Stimulated activated CD8-positive, alpha-beta memory T cell treated with anti-CD3 and anti-CD28 coated beads, Interleukin-4, amount 100 ng/mL, for 48 hours (primary cell): ENCODE measurements around the gene ABCG4.
"Not testable (repeated sequence)": the region's sequence is repeated elsewhere in the genome, so short reads cannot be mapped to it uniquely, and the experiment has no call there.

ENCODE experiments used
- DNase-seq: peaks from one replicate; pipeline ENCODE4 v3.0.0-alpha.2; 2020

The ABCG4 gene

DNA sequence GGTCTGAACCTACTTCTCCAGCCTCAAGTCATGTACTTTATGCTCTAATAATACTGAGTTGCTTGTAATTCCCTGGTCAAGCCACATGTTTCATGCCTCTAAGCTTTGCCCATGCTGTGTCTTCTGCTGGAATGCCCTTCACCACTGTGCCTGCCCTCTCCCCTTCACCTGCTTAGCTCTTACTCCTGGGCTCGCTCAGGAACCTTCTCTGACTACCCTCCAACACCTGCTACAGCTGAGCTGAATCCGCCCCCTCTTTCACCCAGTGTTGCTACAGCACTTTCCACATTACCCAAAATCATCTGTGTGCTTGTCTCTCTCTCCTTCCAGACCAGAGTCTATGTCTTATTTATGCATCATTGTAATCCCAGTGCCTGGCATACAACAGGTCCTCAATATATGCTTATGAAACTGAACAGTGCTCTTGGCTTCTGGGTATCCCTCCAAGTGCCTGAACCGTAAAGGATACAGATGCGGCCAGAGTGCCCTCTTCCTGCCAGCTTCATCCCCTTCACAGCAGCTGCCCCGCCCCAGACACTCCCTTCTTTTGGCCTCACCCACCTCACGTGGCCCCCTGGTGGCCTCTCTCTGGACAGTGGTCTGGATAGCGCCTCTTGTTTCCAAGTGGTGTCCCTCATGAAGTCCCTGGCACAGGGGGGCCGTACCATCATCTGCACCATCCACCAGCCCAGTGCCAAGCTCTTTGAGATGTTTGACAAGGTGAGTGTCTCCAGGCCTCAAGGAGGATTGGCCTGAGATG is 7.1 kb downstream of the ABCG4 start:
- no peak for DNase-seq

DNA sequence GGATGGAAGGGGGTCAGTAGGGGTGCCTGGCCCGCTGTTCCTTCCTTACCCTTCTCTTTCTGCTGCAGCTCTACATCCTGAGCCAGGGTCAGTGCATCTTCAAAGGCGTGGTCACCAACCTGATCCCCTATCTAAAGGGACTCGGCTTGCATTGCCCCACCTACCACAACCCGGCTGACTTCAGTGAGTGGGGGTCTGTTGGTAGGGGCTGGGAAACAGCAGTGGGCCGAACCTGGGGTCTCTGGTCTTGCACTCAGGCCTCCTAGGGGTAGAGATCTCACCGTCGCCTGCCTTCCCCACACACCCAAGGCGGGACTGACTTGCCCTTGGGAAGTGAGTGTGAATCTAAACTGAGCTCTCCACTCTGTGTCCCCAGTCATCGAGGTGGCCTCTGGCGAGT is 7.6 kb downstream of the ABCG4 start:
- no peak for DNase-seq

DNA sequence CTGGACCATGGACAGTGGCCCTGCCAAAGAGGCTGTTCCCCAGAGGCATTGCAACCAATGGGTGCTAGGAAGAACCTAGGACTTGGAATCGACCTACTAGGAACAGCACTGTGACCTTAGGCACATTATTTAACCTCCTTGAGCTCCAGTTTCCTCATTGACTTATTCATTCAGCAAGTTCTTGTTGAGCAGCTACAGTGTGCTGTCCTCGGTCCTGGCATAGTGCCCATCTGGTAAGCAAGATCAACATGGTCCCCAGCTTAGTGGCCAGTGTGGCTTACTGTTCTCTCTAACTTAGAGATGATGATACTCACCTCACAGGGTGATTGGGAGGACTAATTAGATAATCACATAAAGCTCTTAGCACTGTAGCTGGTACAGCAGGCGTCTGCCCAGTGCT is 8.2 kb downstream of the ABCG4 start:
- DNase-seq = no peak

DNA sequence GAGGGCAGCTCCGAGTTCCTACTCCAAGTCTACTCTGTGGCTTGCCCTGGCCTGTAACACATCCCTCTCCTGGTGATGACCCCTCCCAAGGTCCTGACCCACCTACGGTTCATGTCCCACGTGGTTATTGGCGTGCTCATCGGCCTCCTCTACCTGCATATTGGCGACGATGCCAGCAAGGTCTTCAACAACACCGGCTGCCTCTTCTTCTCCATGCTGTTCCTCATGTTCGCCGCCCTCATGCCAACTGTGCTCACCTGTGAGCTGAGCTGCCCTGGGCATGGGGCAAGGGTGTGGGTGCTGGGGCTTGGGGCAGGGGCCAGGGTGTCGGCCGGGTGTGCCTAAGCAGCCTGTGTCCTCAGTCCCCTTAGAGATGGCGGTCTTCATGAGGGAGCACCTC is 9.6 kb downstream of the ABCG4 start:
- DNase-seq = no peak

DNA sequence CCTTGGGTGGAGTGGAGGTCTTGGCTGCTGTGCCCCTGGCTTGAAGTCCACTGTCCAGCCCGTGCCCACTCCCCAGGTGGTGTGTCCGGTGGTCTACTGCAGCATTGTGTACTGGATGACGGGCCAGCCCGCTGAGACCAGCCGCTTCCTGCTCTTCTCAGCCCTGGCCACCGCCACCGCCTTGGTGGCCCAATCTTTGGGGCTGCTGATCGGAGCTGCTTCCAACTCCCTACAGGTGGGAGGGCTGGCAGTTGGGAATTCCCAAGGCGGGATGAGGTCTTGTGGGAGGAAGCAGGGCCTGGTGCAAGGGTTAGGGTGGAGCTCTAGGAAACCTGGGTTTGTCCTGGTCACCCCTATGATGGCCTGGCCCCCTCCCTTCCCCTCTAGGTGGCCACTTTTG is 11.3 kb downstream of the ABCG4 start:
- DNase-seq = no peak

DNA sequence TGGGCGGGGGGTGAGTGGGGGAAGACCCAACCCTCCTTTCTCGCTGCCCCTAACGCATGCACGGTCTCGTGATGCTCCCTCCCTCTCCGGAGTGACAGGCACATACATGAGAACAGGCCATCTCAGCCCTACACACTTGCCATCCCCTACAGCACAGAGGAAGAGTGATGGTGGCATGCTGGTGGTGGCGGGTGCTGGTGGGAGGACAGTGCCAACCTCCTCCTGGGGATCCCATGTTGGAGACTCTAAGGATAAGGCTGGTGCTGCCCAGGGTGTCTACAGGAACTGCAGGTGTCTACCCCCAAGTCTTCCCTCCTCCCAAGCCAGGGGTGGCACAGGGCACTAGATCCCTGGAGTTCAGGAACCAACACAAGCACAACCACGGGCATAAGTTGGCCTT is 13.0 kb downstream of the ABCG4 start:
- no peak for DNase-seq

DNA sequence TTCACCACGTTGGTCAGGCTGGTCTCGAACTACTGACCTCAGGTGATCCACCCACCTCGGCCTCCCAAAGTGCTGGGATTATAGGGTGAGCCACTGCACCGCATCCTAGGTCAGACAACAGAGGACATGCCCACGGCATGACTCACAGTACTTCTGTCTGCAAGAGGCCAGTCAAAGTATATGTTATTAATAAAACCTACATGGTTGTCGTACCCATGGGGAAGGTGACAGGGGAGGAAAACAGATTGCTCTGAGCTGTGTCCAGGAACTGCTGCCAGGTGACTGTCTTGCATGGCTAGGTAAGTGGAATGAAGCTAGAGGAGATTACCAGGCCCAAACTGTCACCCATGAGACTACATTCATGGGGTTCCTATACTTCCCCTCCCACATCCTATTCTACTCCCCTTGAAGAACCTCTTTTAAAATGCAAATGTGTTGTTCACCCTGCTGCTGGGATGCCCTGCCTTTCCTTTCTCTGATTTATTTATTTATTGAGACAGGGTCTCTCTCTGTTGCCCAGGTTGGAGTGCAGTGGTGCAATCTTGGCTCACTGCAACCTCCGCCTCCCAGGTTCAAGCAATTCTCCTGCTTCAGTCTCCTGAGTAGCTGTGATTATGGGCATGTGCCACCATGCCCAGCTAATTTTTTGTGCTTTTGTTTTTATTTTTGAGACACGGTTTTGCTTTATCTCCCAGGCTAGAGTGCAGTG is 17.7 kb downstream of the ABCG4 start:
- DNase-seq = no peak

DNA sequence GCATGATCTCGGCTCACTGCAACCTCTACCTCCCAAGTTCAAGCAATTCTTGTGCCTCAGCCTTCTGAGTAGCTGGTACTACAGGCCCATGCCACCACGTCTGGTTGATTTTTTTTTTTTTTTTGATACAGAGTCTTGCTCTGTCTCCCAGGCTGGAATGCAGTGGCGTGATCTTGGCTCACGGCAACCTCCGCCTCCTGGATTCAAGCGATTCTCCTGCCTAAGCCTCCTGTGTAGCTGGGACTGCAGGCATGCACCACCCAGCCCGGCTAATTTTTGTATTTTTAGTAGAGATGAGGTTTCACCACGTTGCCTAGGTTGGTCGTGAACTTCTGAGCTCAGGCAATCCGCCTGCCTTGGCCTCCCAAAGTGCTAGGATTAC is 18.2 kb downstream of the ABCG4 start:
- not testable (repeated sequence) for DNase-seq

DNA sequence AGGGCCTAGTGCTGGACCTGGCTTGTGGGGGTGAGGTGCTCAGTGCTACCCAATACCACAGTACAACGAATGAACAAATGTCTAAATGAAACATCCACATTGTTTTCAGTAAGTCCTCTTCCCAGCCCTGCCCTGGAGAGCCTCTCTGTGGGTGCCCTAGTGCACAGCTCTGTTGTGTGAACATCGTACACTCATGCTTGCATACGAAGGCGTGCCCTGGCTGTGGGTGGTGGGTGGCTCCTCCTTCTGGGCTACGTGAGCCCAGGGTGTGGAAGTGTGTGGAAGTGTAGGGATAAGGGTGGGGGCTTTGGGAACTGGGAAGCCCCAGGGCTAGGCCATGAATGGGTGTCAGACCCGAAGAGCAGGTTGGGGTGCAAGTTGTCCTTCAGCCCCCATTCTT is 19.1 kb downstream of the ABCG4 start:
- no peak for DNase-seq

DNA sequence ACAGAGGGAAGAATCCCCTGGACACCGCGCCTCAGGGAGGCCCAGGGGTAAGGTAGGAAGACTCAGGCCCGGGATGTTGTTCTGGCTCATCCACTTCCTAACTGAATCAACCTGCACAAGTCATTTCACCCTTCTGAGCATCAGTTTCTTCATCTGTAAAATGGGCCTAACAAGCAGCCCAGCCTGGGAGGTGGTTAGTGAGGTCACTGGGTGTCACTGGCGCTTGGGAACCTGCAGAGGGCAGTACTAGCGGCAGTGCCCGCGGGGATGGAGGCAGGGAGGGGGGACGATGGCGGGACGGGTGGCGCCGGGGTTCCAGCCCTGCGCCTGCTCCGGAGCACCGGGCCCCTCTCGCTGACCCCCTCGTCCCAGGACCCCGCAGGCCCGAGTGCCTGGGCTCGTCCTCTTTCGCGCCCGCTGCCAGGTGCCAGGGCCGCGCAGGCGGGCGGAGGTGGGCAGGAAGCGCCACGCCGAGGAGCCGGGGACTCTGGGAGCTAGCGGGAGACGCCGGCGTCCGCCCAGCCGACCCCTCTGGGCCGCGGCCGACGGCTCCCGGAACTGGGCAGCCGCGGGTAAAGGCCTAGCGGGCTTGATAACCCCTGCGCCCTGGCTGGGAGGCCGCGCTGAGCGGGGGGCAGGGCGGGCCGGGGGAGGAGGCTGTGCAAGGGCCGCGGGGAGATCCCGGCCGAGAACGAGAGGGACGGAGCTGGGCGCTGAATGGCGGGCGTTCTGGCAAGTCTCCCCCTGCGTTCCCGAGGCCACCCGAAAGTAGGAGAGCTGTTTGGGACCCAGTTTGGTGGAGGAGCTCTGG is 19.8 kb downstream of the ABCG4 start, which contains the start of gene NLRX1:
TSS of gene NLRX1 (plus strand) at position 255 of the 811 bp plus-strand sequence. CDS start 2,679 bp downstream, outside the sequence.
- peak; percentile 91 for DNase-seq

DNA sequence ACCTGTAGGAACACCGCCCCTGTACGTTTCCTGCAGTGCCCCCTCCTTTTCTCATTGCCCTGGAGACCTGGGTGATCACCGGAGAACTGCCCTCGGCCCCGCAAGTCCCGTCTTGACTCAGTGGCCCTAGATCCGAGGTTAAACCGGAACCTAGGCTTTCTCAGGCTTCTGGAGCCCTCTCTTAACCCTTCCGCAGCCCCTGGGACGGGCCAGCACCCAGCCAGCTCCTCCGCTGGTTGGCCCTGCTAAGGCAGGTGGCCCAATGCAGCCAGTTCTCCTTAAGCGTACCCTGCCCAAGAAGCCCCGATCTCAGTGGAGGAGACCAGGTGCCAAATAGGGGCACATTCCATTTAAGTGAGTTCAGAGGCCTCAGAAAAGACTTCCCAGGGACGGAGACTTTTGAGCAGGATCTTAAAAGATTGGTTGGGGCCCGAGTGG is 20.4 kb downstream of the ABCG4 start:
- peak; percentile 61 for DNase-seq

DNA sequence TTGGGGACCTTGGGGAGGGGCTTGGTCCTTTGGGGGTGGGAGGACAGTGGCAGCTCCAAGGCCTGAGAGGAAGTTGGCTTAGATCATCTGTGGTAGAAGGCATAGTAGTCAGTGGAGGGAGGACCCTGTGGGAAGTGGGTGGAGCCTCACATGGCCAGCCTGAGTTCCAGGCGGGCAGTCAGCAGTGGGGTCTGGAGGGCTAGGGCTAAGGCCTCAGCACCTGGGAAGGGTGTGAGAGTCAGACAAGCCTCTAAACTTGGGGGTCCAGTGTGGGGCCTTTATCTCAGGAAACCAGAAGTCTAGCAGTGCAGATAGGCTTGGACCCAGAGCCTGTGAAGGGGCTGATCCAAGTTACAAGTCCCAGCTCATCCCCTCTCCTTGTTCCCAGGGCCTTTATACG is 23.7 kb downstream of the ABCG4 start:
- DNase-seq = no peak

DNA sequence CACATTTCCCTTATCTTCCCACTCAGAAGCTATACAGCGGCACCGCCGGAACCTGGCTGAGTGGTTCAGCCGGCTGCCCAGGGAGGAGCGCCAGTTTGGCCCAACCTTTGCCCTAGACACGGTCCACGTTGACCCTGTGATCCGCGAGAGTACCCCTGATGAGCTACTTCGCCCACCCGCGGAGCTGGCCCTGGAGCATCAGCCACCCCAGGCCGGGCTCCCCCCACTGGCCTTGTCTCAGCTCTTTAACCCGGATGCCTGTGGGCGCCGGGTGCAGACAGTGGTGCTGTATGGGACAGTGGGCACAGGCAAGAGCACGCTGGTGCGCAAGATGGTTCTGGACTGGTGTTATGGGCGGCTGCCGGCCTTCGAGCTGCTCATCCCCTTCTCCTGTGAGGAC is 24.6 kb downstream of the ABCG4 start:
- DNase-seq = no peak

DNA sequence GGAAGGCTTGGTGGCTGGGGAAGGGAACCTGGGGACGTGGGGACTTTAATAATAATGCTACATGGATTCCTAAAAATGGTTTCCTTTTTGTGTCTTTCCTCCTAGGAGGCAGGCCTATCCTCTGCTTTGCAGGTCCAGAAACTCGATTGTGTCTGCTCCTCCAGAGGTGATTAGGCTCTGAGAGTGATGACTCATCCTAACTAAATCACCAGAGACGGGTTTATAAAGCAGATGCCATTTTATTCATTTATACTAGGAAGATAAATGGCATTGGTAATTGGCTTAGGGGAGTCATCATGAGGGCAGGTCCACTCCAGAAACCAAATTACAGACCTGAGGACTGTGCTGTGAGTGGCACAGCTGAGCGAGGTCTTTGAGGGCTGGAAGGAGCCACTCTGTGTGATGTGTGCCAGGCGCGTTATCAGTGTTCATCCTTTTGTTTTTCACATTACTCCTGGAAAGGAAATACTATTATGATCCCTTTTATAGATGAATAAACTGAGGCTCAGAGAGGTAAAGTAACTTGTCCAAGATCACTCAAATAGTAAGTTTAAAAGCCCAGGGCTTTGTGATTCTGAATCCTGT is 26.7 kb downstream of the ABCG4 start:
- DNase-seq = no peak

DNA sequence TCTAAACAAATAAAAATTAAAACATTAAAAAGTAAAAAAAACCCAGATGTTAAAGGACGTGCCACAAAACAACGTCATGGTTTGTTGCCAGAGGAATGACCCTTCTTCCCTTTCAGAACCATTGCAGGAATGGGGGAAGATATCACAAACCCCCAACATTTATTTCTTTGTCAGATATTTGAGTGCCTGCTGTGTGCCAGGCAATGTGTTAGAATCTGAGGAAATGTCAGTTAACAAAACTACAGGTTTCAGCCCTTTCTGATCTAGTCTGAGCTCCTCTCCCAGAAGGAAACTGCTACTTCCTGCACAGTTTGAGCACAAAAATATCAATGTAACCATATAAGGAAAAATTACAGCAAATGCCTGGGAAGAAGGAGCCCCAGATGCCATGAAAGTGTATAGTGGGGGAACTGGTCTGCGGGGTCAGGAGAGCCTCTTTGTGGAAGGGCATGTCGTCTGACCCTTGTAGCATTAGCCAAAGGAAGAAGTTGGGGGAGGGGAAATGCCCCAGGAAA is 29.4 kb downstream of the ABCG4 start:
- no peak for DNase-seq

DNA sequence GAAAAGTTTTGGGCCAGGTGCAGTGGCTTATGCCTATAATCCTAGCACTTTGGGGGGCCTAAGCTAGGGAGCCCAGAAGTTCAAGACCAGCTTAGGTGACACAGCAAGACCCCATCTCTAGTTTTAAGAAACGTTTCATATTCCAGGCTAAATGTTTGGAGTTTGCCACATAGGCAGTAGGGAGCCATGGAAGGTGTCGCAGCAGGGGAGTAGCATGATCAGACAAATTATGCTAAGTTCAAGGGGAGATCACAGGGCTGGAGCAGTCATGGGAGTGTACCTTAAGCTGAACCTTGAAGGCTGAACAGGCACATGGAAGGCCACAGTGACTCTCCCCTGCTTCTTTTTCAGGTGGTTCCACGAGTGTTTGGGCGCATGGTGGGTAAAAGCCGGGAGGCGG is 30.5 kb downstream of the ABCG4 start:
- DNase-seq = no peak

DNA sequence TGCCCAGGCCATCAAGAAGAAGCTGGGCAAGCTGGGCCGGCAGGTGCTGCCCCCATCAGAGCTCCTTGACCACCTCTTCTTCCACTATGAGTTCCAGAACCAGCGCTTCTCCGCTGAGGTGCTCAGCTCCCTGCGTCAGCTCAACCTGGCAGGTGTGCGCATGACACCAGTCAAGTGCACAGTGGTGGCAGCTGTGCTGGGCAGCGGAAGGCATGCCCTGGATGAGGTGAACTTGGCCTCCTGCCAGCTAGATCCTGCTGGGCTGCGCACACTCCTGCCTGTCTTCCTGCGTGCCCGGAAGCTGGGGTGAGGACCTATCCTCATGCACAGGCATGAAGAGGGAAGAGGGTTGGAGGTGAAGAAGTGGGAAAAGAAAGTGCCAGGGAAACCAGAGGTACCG is 31.1 kb downstream of the ABCG4 start:
- no peak for DNase-seq

DNA sequence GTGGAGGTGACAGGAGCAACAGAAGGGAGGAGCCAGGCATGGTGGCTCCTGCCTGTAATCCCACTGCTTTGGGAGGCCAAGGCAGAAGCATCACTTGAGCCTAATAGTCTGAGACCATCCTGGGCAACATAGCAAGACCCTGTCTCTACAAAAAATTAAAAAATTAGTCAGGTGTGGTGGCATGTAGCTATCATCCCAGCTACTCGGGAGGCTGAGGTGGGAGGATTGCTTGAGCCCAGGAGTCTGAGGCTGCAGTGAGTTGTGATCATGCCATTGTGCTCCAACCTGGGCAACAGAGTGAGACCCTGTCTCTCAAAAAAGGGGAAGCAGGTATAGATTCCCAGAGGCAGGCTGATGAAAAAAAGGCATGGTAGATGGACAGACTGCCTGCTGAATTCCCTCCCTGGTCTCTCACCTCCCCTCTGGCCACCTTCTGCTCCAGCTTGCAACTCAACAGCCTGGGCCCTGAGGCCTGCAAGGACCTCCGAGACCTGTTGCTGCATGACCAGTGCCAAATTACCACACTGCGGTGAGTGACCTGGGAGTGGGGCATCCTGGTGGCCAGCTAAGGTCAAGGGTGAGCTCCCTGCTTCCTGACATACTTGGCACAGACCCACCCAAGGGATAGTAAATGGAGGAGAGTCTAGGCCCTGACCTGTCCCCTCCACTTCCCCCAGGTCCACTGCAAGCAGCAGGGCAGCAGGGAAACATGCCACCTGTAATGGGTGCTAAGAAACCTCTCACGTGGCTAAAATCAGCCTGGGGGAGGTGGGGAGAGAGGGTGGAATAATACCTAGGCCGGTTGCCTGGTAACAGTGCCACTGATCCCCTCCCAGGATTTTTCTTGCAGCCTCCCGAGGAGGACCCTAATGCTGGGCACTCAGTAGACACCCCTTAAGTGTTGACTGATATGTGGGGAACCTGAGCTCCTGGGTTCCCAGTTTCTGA is 32.2 kb downstream of the ABCG4 start:
- no peak for DNase-seq

DNA sequence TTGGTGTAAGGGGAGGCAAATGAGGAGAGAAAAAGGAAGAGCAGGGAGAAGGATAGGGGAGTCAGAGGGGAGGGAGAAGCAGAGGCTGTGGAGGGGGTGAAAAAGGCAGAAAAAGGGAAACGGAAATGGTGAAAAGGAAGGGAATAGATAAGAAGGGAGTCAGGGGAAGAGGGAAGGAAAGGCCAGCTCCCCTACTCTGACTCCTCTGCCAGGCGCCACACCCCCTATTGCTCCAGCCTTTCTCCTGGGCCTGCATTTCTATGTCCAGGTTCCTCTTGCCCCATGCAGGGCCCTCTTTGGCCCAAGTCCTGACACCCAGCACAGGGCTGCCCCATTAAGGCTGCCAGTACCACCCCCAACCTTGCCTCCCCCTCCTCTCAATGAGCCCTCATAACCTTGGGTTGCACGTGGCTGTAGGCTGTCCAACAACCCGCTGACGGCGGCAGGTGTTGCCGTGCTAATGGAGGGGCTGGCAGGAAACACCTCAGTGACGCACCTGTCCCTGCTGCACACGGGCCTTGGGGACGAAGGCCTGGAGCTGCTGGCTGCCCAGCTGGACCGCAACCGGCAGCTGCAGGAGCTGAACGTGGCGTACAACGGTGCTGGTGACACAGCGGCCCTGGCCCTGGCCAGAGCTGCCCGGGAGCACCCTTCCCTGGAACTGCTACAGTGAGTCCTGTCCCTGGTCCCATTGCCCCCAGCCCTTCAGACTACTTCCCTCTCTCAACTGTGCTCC is 33.0 kb downstream of the ABCG4 start:
- DNase-seq = no peak

DNA sequence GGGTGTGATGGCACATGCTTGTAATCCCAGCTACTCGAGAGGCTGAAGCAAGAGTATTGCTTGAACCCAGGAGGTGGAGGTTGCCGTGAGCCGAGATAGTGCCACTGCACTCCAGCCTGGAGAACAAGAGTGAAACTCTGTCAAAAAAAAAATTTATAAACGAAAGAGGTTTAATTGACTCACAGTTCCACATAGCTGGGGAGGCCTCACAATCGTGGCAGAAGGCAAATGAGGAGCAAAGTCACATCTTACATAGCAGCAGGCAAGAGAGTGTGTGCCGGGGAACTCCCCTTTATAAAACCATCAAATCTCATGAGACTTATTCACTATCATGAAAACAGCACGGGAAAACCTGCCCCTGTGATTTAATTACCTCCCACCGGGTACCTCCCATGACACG is 35.5 kb downstream of the ABCG4 start:
- DNase-seq = not testable (repeated sequence)

DNA sequence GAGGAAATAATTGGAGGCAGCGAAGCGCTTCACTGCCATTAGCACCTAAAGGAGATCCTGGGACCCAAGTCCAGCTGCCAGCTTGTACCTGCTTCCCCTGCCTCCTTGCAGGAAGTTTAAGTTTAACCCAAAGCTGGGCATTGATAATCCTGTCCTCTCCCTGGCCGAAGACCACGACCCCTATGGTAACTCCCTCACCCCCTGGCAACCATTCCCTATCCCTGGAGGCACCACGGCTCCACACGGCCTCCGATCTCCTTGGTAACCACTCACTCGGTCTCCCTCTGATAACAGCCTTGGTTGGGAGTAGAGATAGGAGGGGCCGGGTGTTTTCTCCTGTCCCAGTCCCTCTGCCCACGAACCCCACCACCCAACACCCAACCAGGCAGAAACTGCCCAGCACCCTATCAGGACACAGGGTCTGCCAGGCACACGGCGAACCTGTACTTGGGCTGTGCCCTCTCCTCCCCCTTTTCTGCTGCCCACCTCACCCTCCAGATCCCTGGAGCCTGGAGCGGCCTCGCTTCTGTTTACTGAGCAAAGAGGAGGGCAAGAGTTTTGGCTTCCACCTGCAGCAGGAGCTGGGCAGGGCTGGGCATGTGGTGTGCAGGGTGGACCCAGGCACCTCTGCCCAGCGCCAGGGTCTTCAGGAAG is 37.3 kb downstream of the ABCG4 start:
- DNase-seq = no peak
